NCI-H2029 treated with DMSO at 0.1 percent for 48 hours (cell line): ENCODE measurements around the gene MINDY3.
"Not testable (repeated sequence)": the region's sequence is repeated elsewhere in the genome, so short reads cannot be mapped to it uniquely, and the experiment has no call there.

ENCODE experiments used
- DNase-seq: peaks from one replicate; lab custom pipeline; 2025; lab: John Stamatoyannopoulos, UW

The MINDY3 gene

DNA sequence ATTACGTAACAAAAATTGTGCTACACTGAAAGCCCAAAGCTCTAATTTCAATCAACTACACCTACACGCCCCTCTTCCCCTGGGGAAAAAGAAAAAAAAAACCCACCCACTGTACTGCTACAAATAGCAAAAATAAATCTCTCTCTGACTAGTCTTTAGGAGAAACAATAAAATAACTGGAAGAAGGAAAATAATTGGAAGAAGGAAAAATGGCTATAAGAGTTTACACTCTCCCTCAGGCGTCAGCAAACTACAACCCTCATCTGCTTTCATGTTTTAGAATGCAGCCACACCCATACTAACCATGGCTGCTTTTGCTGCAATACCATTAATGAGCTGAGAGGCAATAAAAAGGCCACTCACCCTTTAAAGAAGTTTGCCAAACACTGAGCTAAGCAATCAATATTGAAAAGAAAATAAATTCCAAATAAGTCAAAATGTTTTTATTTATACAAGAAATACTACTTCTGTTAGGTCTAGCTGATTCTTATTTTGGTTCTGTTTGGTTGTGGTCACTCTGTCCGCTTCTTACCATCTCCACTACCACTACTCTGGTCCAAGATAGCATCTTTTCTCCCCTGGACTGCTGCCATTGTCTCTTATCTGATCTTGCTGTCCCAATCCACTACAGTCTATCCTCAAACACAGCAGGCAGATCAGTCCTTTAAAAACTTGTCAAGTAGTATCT is 3.8 kb downstream of the MINDY3 start:
- no peak for DNase-seq

DNA sequence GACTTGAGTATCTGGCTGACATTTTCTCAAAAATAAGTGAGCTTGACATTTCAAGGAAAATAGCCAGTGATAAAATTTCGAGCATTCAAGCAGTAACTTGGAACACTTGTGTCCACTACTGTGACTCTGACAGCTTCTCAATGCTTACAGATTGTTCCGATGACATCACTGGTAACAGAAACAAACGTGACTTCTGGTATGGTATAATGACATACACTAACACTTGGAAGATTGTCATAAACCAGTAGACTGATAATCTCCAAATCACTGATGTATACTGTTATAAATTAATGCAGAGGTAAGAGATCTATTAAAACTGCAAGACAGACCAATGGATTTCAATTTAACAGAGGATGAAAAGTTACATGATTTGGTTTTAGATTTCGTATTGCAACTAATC is 6.5 kb downstream of the MINDY3 start:
- no peak for DNase-seq

DNA sequence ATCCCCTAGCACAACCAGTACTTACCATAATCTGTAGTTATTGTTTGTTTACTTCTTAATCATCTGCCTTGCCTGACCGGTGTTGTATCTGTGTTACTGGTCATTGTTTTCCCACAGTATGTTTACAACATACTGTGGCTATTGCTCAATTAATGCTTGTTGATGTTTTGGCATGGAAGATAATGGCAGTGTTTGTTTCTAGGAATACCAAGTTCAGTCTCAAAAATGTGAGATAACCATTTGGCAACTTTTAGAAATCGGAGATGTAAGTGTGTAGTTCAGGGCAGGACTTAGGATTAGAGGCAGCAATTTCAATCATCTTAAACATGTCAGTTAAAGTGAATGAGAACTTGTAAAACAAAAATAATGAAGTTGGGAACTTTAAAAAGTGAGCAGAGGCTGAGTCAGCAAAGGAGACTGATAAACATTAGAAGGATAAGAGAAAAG is 8.2 kb downstream of the MINDY3 start:
- DNase-seq = no peak

DNA sequence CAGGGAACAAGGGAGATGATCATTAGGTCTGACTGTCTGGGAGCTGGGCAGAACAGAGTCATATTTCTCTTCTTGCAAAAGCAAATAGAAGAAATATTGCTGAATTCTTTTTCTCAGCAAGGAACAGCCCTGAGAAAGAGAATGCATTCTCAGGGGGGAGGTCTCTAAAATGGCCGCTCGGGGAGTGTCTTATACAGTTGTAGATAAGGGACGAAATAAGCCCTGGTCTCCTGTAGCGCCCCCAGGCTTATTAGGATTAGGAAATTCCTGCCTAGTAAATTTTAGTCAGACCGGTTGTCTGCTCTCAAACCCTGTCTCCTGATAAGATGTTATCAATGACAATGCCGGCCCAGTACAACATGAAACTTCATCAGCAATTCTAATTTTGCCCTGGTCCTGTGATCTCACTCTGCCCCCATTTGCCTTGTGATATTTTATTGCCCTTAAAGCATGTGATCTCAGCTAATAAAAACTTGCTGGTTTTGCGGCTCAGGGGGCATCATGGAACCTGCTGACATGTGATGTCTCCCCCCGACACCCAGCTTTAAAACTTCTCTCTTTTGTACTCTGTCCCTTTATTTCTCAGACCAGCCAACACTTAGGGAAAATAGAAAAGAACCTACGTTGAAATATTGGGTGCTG is 9.8 kb downstream of the MINDY3 start:
- not testable (repeated sequence) for DNase-seq

DNA sequence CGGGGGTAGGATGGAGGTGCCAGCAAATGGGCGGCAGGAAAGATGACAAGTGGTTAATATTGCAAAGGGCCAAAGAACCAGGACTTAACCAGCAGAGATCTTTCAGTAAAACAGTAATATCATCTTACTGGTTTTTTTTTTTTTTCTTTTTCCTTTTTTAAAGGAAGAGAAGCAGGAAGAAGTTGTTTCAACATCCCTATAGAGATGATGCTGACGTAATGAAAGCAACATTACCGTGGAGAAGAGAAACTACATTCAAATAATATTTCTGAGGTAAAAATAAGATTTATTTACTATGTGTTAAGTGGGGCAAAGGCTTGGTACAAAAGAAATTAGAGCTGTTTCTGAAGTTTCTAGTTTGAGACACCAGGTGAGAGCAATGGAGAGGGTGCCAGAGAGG is 11.0 kb downstream of the MINDY3 start:
- no peak for DNase-seq

DNA sequence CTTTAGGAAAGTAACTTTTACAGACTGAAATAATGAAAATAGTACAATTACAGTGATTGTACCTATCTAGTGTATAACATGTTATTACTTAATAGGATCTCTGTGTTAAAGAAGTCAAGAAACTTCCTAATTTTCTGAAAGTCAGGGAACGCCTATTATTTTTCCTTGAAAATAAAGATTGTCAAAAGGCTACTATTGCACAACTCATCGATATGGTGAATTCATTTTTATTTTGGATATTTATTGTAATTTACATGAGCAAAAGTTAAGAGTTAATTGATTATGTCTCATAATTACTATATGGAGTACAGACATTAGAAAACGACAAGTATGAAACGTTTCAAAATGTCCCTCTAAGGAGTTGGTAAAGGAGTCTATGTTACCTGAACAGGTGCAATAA is 12.8 kb downstream of the MINDY3 start:
- DNase-seq = no peak

DNA sequence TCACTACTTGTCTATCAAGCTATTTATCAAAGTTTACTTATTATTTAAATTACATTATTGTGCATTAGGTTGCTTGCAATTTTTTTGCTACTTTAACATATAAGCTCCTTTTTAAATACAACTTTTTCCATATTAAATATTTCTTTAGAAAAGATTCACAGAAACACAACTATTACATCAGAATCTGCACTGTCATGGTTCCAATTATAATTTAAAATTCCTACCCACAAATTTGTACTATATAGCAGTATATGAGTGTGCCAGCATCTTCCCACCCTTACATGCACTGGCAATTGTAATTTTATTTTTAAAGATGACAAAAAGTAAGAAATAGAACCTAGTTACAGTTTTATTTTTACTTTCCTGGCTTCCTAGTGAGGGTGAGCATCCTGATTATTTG is 15.8 kb downstream of the MINDY3 start:
- DNase-seq = no peak

DNA sequence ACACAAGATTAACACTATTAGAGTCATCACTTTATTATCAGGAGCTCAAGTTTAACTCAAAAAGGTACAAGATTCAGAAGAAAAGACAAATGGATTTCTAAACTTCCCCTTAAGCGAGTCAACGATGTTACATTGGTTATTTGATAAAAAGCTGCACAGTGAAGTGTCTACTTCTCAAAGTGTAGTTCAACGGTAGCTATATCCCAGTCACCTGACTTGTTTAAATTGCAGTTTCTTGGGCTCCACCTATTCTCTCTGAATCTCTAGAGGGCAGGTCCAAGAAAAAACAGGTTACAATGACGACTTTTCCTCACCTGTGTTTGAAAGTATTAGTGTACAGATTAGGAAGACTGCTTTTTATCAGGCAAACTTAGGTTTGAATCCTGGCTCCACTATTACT is 16.6 kb downstream of the MINDY3 start:
- DNase-seq = no peak

DNA sequence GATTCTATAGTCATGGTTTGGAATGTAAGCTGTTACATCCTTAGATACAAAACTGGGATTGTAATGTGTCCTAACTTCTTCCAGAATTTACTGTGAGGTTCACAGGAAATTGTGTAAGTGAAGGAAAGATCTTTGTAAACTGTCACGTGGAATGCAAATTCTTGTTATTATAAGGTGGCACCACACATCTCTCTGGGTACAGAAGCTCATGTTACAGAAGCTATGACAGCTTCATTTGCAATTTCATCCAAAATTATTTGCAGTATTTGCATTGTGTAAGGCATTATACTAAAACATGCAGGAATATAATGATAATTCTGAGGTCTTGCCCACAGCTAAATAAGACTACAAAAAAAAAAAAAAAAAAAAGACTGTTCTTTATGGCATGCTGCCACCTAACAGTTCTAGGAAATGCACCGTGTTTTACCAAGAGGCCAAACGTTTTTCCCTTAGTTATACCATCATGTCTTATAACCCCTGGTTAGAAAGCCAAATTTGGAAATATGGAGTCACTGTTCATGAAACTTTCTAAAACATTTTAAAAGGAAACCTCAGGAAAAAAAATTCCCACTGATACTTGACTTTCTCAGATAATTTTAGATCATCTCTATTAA is 17.6 kb downstream of the MINDY3 start:
- no peak for DNase-seq

DNA sequence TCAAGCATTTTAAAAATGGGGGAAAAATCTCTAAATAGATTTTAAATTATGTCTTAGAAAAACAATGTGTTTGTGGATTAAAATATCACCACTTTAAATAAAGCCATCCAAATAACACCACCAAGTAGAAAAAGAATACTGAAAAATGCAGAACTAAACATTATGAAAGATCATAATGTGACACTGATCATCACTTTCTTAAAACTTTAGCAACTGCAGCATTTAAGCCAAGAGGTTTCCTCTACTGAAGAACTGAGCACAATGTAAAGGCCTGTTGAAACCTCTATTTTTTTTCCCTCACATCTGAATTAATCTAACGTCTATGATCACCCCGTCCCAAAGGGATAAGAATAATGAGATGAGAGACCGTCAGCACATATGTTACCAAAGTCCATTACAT is 18.6 kb downstream of the MINDY3 start:
- no peak for DNase-seq

DNA sequence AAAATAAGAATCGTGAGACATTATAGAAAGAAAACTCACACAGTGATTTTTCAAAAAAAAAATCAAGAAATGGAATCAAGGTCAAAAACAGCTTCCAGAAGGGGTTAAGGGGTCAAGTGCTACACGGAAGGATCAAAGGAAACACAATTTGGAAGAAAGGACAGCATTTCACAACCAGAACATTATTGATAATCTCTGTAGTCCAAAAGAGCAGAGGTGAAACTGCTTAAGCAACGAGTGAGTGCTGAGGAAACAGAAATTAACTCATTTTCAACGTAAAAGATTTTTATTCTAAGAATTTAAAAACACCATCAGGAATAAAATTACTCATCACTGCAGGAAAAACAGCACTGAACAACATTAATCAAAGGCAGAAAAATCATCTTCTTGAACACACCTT is 23.5 kb downstream of the MINDY3 start:
- no peak for DNase-seq

DNA sequence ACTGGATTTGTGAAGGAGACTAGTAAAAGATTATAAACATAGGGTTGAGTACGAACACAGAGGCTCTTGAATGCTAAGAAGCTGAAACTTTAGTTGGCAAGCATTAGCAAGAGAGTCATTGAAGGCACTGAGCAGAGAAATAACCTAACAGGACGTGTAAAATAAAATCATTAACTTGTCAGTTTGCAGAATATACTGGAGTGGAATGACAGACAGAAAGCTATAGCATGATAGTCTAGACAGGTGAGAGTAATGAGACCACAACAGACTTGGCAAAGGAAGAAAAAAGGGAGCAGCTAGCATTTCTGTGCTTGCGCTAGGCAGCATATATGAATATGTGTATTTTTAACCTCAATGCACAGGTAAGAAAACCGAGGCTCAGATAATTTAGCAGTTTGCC is 30.8 kb downstream of the MINDY3 start:
- no peak for DNase-seq

DNA sequence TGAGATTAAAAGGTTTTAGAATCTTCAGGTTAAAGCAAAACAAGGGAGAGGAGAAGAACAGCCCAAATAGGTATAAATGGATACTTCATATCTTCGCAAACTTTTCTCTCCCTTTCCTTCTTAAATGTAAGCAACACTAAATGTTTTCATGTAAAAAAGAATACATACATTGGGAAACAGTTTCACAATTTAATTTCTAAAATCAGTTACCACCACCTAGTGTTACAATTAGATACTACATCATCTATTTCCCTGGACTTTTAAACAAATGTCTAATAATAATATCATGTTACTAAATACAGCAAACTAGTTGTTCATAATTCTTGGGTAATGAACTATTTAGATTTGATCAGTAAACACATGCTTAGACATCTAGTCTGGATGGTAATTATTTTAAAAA is 35.8 kb downstream of the MINDY3 start:
- DNase-seq = no peak

DNA sequence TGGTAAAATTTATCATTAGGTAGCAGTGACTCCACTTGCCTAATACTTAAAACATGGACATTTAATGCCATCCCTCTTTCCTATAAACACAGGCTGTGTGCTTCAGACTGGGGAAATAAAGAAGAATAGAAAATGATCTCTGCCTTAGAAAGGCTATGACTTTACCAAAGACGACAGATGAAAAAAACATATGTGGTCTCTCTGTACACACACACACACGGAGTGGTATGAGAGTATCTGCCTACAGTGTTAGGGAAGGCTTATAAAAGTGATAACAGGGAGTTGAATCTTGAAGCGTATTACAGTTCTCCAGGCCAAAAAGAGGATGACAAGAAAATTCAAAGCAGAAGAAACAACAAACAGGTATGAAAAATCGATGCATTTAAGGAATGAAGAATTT is 38.2 kb downstream of the MINDY3 start:
- DNase-seq = no peak

DNA sequence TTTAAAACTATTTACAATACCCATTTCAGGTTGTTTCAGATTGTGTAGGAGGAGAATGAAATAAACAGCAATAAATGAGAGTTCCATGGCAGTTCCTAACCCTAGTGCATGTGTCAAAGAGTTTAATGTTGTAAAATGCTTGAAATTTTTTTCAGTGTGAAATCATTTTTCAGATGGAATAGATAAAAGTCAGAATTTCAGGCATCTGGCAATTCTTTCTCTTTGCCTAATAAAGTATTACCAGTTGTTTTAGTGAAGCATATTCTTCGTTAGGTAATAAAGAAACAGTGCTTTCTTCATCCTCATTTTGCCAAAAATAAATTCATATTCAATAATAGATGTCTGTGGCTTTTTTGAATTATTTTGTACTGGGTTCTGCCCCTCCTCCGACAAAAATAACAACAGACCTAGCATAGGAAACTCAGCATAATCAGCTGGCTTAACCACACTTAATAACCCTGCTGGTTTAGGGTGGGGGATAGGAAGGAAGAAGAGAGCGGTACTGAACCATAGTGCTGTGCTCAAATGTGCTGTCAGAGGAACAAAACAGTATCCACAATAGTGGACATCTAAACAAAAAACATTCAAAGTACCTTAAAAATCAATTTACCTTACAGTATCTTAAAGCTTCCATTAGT is 39.1 kb downstream of the MINDY3 start:
- DNase-seq = no peak

DNA sequence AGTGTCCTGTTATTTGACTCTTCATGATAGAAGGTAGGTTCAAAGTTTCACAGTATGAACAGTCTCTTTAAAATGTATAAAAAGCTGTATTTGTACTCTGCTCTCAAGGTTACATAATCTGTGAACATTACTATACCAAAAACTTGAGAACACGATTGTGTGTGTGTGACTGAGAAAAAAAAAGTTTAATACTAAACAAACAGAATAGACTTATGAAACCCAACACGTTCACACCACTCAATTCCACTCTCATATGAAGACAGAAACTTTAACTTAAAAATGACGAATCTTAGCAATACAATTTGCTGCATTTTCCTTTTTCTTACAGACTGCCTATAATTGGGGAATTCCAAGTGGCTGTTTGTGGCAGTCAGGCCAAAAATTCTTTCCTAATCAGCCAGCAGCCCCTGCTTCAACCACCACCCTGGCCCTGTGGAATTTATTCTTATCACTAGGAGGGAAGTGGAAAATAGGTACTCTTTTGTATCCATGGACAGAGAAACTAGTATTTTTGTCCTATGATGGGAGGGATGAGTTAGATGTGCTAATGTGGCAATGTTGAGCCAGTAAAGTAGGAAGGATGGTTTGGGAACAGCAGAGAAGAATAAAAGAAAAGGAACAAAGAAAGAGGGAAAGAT is 42.8 kb downstream of the MINDY3 start:
- DNase-seq = no peak

DNA sequence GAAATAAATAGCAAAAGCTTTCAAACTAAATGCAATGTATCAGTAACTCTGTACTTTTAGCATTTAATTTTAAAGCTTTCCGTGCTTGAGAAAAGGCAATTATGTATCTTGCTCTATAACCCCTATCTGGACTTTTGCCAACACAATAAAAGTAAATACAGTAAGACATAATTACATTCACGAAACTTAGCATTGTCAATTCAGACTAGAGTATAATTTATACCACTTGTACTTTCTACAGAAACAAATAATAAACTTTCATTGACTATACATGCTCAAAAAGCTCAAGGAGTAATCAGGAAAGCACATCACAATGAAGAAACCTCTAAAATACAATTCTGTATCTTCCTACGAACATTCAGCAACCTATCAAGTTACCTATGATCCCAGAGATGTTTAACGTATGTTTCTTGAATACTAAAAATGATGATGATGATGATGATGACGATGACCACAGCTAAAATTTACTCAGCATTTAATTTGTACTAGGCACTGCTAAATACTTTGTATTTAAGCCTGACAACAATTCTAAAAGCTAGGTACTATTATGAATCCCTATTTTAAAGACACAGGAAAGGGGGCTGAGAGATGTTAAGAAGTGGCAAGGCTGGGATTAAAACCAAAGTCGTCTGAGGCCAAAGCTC is 44.9 kb downstream of the MINDY3 start:
- DNase-seq = no peak

DNA sequence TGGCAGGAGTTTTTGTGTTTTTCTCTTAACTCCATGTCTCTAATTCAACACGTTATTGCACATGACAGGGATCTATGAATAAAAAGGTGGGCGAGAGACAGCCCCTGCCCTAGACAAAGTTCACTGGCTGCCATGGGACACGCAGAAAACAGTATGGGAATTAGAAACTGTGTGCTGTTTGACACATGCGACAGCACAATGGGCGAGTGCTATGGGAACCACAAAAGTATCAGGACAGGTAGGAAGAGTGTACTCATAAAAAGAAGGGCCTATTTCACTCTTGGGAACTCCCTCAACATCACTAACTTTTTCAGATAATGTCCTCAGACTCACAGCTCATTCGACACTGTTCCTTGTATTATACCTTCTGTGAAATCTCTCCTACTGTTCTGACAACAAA is 45.7 kb downstream of the MINDY3 start:
- DNase-seq = no peak

DNA sequence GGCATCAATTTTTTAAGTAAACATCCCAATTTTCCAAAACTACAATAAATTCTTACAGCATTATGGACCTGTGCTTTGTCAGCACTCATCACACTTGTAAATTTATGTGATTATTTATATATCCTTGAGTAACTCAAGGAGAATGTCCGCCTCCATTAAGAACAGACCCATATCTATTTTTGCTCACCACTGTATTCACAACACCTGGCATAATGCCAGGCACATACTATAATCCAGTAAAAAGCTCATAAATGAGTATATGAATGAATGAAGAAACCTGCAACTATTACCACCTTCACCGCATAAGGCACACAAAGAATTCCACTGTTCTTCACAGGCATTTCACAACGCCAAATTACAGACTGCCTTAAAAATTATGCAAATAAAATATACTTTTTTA is 46.9 kb downstream of the MINDY3 start:
- no peak for DNase-seq

DNA sequence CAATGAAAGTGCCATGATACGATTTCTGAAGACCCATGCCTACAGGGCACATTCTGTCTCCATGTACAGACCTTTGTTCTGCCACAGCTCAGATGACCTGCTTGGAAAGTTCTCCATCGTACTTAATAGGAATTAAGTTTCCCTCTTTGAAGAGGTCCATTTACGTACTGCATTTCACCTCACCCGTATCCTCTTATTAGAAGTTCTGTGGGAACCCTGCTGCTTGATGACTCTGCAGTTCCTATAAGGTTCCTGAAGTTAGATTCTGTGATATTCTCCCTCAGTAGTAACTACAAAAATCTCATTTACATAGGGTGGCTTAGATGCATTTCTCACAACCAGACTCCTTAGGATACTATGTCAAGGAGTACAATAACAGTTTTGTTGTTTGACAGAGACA is 50.9 kb downstream of the MINDY3 start:
- no peak for DNase-seq

DNA sequence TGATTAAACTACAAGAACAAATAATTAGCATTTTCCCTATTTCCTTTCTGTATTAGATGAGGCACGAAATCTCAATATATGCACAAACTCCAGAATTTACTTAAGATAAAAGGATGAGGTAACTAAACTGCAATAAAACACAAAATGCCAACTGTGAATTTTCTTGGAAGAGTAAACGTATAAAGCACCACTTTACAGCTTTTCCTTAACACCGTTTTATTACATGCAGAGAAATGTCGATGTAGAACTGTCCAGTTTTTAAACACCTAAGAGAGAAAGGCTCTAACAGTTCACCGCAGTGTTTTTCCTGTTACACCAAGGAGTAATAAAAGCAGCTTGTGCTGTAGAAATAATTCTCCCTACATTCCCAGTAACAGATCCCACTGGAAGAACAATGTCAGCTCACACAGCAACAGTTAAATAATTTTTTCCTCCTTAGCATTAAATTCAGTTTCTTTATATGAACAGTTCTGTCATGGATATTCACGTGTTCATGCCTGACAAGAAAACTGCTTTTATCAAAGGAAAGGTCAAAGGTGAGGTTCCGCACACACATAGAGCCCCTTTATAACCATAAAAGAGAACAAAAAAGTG is 52.0 kb downstream of the MINDY3 start:
- DNase-seq = no peak
